K562 (cell line): ENCODE data around the gene SLC13A4. TPM values are rescaled to one million over a fixed set of nuclear protein-coding genes. Genes with fewer than 3 reads are reported as not detected.

Source experiments
- BCLAF1 ChIP-seq, 2 experiments: fragments of 450-650 bp in 1 of 2; IDR thresholded peaks; 2 replicates each; pipeline ENCODE4 v1.6.1; 2011 to 2017; ENCODE audit warnings: low read depth in 2 of 2, antibody characterized with exemption in 1 of 2, borderline replicate concordance in 1 of 2, low read length in 1 of 2, mild to moderate bottlenecking in 1 of 2, mixed read lengths in 1 of 2; ENCODE audit not compliant: control insufficient read depth in 1 of 2
- EGR1 ChIP-seq: fragments of 450-650 bp; conservative IDR thresholded peaks from 2 replicates; pipeline ENCODE4 v1.6.1; 2017; ENCODE audit warnings: mild to moderate bottlenecking
- REST ChIP-seq, 2 experiments: fragments of 450-650 bp; formaldehyde crosslinking in 1 of 2; IDR thresholded peaks; 2 replicates each; pipeline versions ENCODE4 v1.4.0 to v1.6.1; 2014 to 2020; ENCODE audit warnings: mild to moderate bottlenecking in 2 of 2, borderline replicate concordance in 1 of 2, low read depth in 1 of 2
- UBTF ChIP-seq, 2 experiments: IDR thresholded peaks; 2 replicates each; pipeline ENCODE4 v1.6.1; 2012; ENCODE audit warnings: improper control_type of control experiment in 2 of 2, low read depth in 2 of 2, low read length in 2 of 2, borderline replicate concordance in 1 of 2
- XRCC4 ChIP-seq: IDR thresholded peaks from one replicate; pipeline ENCODE4 v1.6.1; 2011; ENCODE audit not compliant: insufficient read depth, insufficient read length; ENCODE audit errors: extremely low read depth
- ZNF3 ChIP-seq: fragments of 250-450 bp; sonication (Bioruptor Pico); IDR thresholded peaks from 2 replicates; pipeline ENCODE4 v1.5.0; 2021; ENCODE audit warnings: mild to moderate bottlenecking, moderate library complexity
- ZNF354B ChIP-seq: fragments of 250-450 bp; sonication (Bioruptor Pico); IDR thresholded peaks from 2 replicates; pipeline ENCODE4 v1.4.0; 2020
- polyA plus RNA-seq, 8 experiments: library from polyadenylated mRNA; depleted of rRNA in 4 of 8; stranded (reverse) in 5 of 8; unstranded in 3 of 8; fragments of >200 nt; fragmentation: Nextera tagmentation in 2 of 8; fragmentation: Illumina TruSeq in 1 of 8; extraction: Ambion mirVana in 2 of 8; extraction: Trizol in 1 of 8; gene quantifications; 2 replicates each; pipeline versions ENCODE4 v1.2.1 to v1.2.3, GENCODE V29; 2011 to 2014; ENCODE audit warnings: inconsistent platforms in 1 of 8, missing spikeins in 1 of 8
- total RNA-seq, 7 experiments: library from RNA; depleted of rRNA in 6 of 7; stranded (reverse); fragments of >200 nt in 6 of 7; fragmentation: Illumina TruSeq in 2 of 7; extraction: Trizol in 2 of 7; gene quantifications; 2 replicates each; pipeline versions ENCODE4 v1.2.1 to v1.2.3, GENCODE V29; 2011 to 2021; ENCODE audit warnings: low replicate concordance in 1 of 7

SLC13A4 gene
- total and polyA plus RNA-seq, 9 of the 15 experiments (the other 6 are each of a cell fraction or from before 2014, with no cell fraction given), result 0.11 to 1.0 (median 0.36) TPM

GRCh38 chr7:135661311-135662122, 66.5 kb downstream of the SLC13A4 start (continued):
- TF ChIP-seq REST (IDR thresholded peaks at IDR 0.05; ENCODE audit: borderline replicate concordance) (no peak), REST (CRISPR knock-in tag; IDR thresholded peaks at IDR 0.05; ENCODE audit: low read depth) (no peak), ZNF3 (CRISPR knock-in tag) (no peak), BCLAF1 (IDR thresholded peaks at IDR 0.05; ENCODE audit: borderline replicate concordance in 1 of 2, control insufficient read depth in 1 of 2, low read depth in 2 of 2, low read length in 1 of 2) (no peak), XRCC4 (no peak), ZNF354B (CRISPR knock-in tag) (peak; percentile 67), EGR1 (no peak), UBTF (IDR thresholded peaks at IDR 0.05; ENCODE audit: borderline replicate concordance in 1 of 2, low read depth in 2 of 2, low read length in 2 of 2) (no peak)
